NCI-H2107 treated with DMSO at 0.1 percent for 48 hours (cell line): ENCODE data around the gene ZBTB7C.

ENCODE experiments used
- DNase-seq: peaks from one replicate; lab custom pipeline; 2025; ENCODE audit not compliant: unreplicated experiment; lab: John Stamatoyannopoulos, UW

Gene ZBTB7C

GRCh38 chr18:48326901-48327675, 82.1 kb downstream of the ZBTB7C start:
- DNase-seq, result no peak

- no peak for DNase-seq
These were observed 84.0 kb downstream of the ZBTB7C start for GRCh38 chr18:48325115-48325665.

- DNase-seq, result no peak
These were observed 84.5 kb downstream of the ZBTB7C start for GRCh38 chr18:48324651-48325050.

GRCh38 chr18:48323151-48323550, 86.0 kb downstream of the ZBTB7C start:
- no peak for DNase-seq

GRCh38 chr18:48321536-48321935, 87.6 kb downstream of the ZBTB7C start:
- DNase-seq, result no peak

GRCh38 chr18:48321121-48321520, 88.1 kb downstream of the ZBTB7C start:
- DNase-seq, result no peak

- peak; percentile 68 for DNase-seq
These were observed 88.6 kb downstream of the ZBTB7C start for GRCh38 chr18:48320639-48320945.

- no peak for DNase-seq
These were observed 89.2 kb downstream of the ZBTB7C start for GRCh38 chr18:48319801-48320638.

- peak; percentile 28 for DNase-seq
These were observed 90.7 kb downstream of the ZBTB7C start for GRCh38 chr18:48318436-48318835.

GRCh38 chr18:48317781-48318381, 91.3 kb downstream of the ZBTB7C start:
- no peak for DNase-seq

GRCh38 chr18:48316177-48316576, 93.0 kb downstream of the ZBTB7C start:
- DNase-seq, result no peak

- peak; percentile 92 for DNase-seq
These were observed 94.5 kb downstream of the ZBTB7C start for GRCh38 chr18:48314690-48315089.

GRCh38 chr18:48313792-48314191, 95.4 kb downstream of the ZBTB7C start:
- DNase-seq, result peak; percentile 71

GRCh38 chr18:48312066-48312465, 97.1 kb downstream of the ZBTB7C start:
- DNase-seq, result no peak

- no peak for DNase-seq
These were observed 98.2 kb downstream of the ZBTB7C start for GRCh38 chr18:48310999-48311398.

- DNase-seq, result no peak
These were observed 98.8 kb downstream of the ZBTB7C start for GRCh38 chr18:48310353-48310752.

GRCh38 chr18:48308755-48309575, 100.2 kb downstream of the ZBTB7C start:
- no peak for DNase-seq

GRCh38 chr18:48308027-48308635, 101.1 kb downstream of the ZBTB7C start:
- DNase-seq, result no peak

- no peak for DNase-seq
These were observed 102.3 kb downstream of the ZBTB7C start for GRCh38 chr18:48306838-48307237.

GRCh38 chr18:48304906-48305693, 104.1 kb downstream of the ZBTB7C start:
- no peak for DNase-seq
